Activated CD8-positive, alpha-beta memory T cell treated with anti-CD3 and anti-CD28 coated beads for 36 hours (primary cell): ENCODE results near the gene TNFRSF25. TPM values are rescaled to one million over a fixed set of nuclear protein-coding genes. Genes with fewer than 3 reads are reported as not detected.

ENCODE experiments used
- CTCF ChIA-PET: fragments of 350-600 bp; sonication (Branson Sonifier 250); formaldehyde crosslinking; loops from one replicate; lab custom pipeline; 2021; ENCODE audit warnings: antibody characterized with exemption; lab: Charles Lee
- POLR2A ChIA-PET: fragments of 350-600 bp; sonication (Branson Sonifier 250); formaldehyde crosslinking; loops from one replicate; lab custom pipeline; 2021; ENCODE audit warnings: antibody characterized with exemption; lab: Charles Lee
- total RNA-seq, 2 experiments: library from RNA; stranded (reverse); gene quantifications; one replicate each; pipeline ENCODE4 v1.2.3, GENCODE V29; 2021

Gene TNFRSF25
- total RNA-seq, 2 experiments from 2014 or later: 89.9 to 91.3 TPM

- POLR2A ChIA-PET: no interaction called here
- CTCF ChIA-PET: interaction anchor here (0.6 to 3.1 kb wide), 7 partner anchors 9 to 261 kb away, joined by 3 to 10 read pairs (median 3); partner anchors contain the start of gene TNFRSF25
Observed at GRCh38 chr1:6475381-6476133, 9.6 kb upstream of the TNFRSF25 start.

DNA sequence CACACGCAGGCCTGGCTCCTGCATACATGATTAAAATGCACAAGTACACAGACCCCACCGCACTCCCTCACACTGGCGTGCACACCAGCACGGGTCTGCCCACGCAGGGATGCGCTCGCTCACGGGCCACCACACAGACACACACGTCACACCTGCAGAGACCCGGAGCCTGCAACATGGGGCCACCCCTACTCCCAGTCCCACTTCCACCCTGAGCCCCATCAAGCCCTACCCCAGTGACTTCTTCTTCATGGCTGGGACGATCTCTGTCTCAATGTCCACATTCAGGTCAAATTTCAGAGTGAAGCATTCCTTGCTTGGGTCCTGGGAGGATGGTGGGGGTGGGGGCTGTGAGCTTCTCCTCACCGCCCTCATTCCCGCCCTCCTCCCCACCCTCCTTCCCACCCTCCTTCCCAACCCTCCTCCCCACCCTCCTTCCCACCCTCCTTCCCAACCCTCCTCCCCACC, 8.9 kb upstream of the TNFRSF25 start:
- POLR2A ChIA-PET: no interaction called here
- CTCF ChIA-PET: interaction anchor here (0.6 kb wide), 1 partner anchor 10 kb away, joined by 3 read pairs; no protein-coding TSS in a partner anchor

GRCh38 chr1:6473974-6474814, 8.2 kb upstream of the TNFRSF25 start:
- CTCF ChIA-PET: interaction anchor here (1.0 to 1.1 kb wide), 2 partner anchors 28 to 70 kb away, joined by 3 read pairs; no protein-coding TSS in a partner anchor
- POLR2A ChIA-PET: no interaction called here

- CTCF ChIA-PET: interaction anchor here (0.6 to 1.9 kb wide), 6 partner anchors 7 to 69 kb away, joined by 3 to 8 read pairs (median 3); no protein-coding TSS in a partner anchor
- POLR2A ChIA-PET: no interaction called here
Observed at GRCh38 chr1:6473156-6473555, 7.2 kb upstream of the TNFRSF25 start.

GRCh38 chr1:6472391-6472790, 6.4 kb upstream of the TNFRSF25 start:
- ChIA-PET CTCF (interaction anchor here (0.9 to 1.9 kb wide), 6 partner anchors 8 to 18 kb away, joined by 3 to 8 read pairs (median 4); no protein-coding TSS in a partner anchor), POLR2A (interaction anchor here (0.7 kb wide), 1 partner anchor 288 kb away, joined by 4 read pairs; no protein-coding TSS in a partner anchor)

DNA sequence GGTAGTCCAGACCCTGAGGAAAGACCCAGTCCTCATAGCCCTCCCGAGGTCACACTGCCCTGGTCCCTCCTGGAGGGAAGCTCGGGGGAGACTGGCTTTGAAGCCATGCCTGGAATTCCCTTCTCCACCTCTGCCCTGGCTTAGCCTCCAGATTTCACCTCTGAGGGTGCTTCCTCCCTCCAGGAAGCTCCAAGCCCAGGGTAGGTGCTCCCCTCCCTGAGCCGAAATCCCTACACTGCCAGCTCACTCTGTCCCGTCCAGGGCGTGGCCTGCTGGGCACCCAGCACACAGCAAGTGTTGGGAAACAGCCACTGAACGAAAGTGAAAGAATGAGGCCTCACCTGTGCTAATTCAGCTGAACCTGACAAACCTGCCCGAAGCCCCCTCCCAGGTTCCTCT, 6.0 kb upstream of the TNFRSF25 start:
- CTCF ChIA-PET: interaction anchor here (0.9 to 1.9 kb wide), 7 partner anchors 9 to 173 kb away, joined by 3 to 8 read pairs (median 3); no protein-coding TSS in a partner anchor
- POLR2A ChIA-PET: interaction anchor here (0.7 kb wide), 1 partner anchor 287 kb away, joined by 4 read pairs; no protein-coding TSS in a partner anchor

- ChIA-PET POLR2A (no interaction called here), CTCF (interaction anchor here (0.8 to 1.9 kb wide), 7 partner anchors 9 to 174 kb away, joined by 3 to 8 read pairs (median 3); no protein-coding TSS in a partner anchor)
Observed at GRCh38 chr1:6471086-6471969, 5.4 kb upstream of the TNFRSF25 start.

- POLR2A ChIA-PET: no interaction called here
- CTCF ChIA-PET: interaction anchor here (0.7 to 1.4 kb wide), 3 partner anchors 10 to 20 kb away, joined by 3 read pairs; no protein-coding TSS in a partner anchor
Observed at GRCh38 chr1:6470132-6471085, 4.4 kb upstream of the TNFRSF25 start.

- ChIA-PET POLR2A (no interaction called here), CTCF (interaction anchor here (0.7 kb wide), 1 partner anchor 23 kb away, joined by 5 read pairs; the partner anchor contains the start of gene PLEKHG5)
Observed at GRCh38 chr1:6468729-6469461, 2.9 kb upstream of the TNFRSF25 start.

DNA sequence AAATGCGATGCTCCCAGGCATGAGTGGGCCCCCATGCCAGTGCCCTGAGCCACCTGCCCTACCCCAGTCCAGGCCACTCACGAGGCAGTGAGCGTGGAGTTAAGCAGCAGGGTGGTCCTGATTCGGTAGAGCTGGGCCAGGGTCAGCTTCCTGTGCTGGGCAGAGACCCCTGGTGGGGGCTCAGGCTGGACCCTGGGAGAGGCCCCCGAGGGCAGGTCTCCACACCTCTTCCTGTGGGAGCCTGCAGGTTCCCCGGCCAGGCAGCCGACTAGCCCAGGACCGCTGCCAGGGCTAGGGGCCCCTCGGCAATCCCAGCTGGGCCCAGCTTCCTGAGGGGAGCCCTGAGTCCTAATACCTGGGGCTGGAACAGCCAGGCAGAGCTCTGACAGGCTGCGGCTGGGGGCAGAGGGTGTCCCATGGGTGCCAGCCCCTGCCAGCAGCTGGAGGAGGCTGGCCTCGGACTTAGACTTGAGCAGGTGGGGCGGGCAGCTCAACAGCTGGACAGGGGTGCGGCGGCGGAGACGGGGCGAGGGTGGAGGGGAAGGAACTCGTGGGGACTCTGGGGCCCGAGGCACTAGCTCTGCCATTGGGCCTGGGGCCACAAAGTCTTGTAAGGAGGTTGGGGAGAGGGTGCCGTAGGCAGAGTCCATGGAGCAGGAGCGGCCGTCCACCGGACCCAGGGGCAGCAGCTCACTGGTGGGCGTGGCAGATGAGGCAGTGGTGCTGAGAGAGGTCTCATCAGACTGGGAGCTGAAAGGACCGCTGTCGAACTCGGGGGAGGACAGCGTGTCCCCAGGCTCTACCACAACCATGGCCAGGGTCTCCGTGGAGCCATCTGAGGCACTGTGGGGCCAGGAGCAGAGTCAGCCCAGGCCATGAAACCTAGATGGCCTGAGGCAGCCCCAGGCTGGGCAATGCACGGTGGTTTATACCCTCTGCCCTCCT, 2.0 kb upstream of the TNFRSF25 start:
- ChIA-PET CTCF (interaction anchor here (0.7 to 1.5 kb wide), 4 partner anchors 18 to 45 kb away, joined by 4 to 6 read pairs (median 6); partner anchors contain the start of gene PLEKHG5), POLR2A (no interaction called here)

DNA sequence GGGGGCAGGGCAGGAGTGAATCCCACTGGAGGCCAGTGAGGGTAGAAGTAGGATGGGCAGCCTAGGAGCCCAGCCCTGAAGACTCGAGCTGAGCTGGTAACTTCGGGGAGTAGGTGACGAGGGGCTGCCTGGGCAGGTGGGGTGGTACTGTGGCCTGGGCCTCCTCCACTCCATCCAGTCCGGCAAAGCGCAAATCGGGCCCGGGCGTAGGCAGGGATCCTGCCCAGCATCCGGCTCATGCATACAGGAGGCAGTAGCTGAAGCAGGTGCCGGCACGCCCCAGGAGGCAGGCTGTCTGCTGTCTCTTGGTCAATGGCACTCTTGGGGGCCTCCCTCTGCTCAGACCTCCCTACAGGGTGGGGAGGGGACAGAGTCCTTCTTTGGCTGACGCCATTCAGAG, 1.3 kb upstream of the TNFRSF25 start:
- POLR2A ChIA-PET: no interaction called here
- CTCF ChIA-PET: interaction anchor here (1.1 to 1.5 kb wide), 5 partner anchors 18 to 220 kb away, joined by 3 to 6 read pairs (median 5); no protein-coding TSS in a partner anchor

- CTCF ChIA-PET: interaction anchor here (1.1 to 1.5 kb wide), 6 partner anchors 10 to 219 kb away, joined by 3 to 6 read pairs (median 4); no protein-coding TSS in a partner anchor
- POLR2A ChIA-PET: no interaction called here
Observed at GRCh38 chr1:6466751-6467150, 778 bp upstream of the TNFRSF25 start.

- ChIA-PET CTCF (interaction anchor here (1.1 to 1.3 kb wide), 3 partner anchors 11 to 218 kb away, joined by 3 read pairs; no protein-coding TSS in a partner anchor), POLR2A (no interaction called here)
Observed at GRCh38 chr1:6465461-6466005, 440 bp downstream of the TNFRSF25 start.

- ChIA-PET POLR2A (interaction anchor here (0.6 to 0.7 kb wide), 2 partner anchors 13 to 35 kb away, joined by 3 to 4 read pairs; no protein-coding TSS in a partner anchor), CTCF (interaction anchor here (0.5 to 0.6 kb wide), 2 partner anchors 10 to 27 kb away, joined by 3 read pairs; no protein-coding TSS in a partner anchor)
Observed at GRCh38 chr1:6464915-6465314, 1.1 kb downstream of the TNFRSF25 start.

- ChIA-PET CTCF (interaction anchor here (0.5 to 1.2 kb wide), 3 partner anchors 11 to 26 kb away, joined by 3 read pairs; no protein-coding TSS in a partner anchor), POLR2A (interaction anchor here (0.6 to 0.7 kb wide), 2 partner anchors 12 to 34 kb away, joined by 3 to 4 read pairs; no protein-coding TSS in a partner anchor)
Observed at GRCh38 chr1:6464514-6464836, 1.5 kb downstream of the TNFRSF25 start.
